Renal cortical epithelial cell (primary cell): Measurements from ENCODE around the gene GFPT2. TPM values are rescaled to one million over a fixed set of nuclear protein-coding genes. Genes with fewer than 3 reads are reported as not detected.

Experiments used
- DNase-seq: peaks from one replicate; pipeline ENCODE4 v3.0.0-alpha.2; 2011; ENCODE audit warnings: low read depth
- total RNA-seq: library from RNA; depleted of rRNA; stranded (reverse); fragments of >200 nt; gene quantifications from 2 replicates; pipeline ENCODE4 v1.2.3, GENCODE V29; 2014

Gene GFPT2
- total RNA-seq, 1 donor from 2014 or later, result 10.2 TPM

DNA sequence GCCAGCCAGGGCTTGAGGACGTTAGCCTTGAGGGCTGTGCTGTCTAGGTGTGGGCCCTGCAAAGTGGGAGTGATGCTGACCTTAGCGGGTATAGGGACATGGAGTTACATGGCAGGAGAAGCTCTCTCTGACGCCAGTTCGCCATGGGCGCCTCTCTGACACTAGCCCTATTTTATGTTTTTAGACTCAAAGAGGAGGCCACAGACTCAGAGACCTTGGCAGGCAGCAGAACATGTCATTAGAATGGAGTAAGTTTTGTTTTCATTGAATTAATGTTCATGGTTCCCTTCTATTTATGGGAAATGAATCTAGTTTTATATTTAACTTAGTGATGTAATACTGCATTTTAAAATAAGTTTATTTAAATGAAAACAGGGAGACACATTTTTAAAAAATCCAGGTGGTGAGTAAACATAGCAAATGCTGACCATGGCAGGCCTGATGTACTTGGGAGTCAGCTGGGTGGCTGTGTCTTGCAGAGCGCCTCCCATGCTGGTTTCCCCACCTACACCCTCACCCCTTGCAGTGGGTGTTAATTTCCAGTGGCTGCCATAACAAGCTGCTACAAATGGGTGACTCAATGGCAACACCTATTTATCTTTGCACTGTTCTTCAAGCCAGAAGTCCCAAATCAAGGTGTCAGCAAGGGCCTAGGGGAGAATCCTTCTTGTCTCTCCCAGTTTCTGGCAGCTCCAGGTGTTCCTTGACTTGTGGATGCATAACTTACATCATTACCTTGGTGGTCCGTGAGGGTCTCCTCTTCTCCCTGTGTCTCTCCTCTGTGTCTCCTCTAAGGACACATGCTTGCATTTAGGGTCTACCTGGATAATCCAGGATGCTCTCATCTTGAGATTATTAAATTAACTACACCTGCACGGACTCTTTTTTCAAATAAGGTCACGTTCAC is 25.6 kb upstream of the GFPT2 start:
- DNase-seq, result no peak

DNA sequence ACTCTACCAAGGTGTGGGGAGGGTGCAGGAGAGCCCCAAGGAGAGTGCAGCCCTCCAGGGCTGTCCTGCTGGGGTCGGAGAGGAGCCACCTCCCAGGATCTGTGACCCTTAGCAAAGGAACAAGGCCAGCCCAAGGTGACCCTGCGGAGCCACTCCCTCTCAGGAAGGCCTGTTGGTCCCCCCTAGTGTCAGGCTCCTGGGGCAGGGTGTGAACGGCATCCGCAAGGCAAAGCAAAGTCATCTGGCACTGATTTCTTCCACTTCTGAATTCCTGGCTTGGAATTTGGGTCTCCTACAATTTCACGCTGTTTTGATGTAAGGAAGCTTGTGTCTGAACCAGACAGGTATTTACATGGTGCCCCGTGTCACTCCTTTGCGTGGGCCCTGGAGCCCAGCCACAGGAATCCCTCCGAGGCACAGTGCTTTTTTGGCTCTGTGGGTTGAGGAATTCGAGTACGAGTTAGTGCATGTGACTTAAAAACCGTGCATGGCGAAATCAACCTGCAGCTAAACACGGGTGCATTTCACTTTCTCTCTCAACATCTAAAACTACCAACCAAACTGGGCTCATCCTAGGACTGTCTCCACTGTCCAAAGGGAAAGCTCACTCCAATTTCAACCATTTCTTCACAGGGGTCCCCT is 24.5 kb upstream of the GFPT2 start:
- no peak for DNase-seq

DNA sequence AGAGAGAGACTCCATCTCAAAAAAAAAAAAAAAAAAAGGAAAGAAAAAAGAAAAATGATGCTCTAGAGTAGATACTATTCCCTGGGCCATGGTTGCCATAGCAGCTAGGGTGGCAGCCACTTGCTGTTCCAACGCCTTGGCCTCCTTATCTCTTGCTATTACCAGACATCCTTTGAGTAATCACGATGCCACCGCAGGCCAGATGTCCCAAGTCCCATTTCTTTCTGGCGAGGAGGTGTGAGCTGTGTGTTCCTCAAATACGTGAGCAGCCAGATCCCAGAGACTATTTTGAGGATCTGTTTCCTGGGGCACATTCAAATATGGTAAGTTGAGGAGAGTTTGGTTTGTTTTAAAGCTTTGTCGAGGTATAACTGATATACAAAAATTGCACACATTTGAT is 23.4 kb upstream of the GFPT2 start:
- DNase-seq, result no peak

DNA sequence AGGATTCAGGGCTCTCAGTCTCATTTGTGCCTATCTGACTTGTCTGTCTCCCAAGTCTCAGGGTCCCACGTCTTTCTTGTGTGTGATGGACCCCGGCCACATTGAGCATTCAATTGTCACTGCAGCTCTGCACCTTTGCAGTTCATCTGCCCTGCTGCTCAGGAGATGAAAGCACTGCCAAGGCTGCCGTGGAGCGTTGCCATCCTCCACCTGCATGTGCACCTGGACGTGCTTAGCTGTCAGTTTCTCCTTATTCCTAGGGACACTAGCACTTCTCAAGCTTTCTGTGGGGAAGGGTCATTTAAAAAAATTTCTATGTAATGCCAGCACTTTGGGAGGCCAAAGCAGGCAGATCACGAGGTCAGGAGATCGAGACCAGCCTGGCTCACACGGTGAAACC is 22.8 kb upstream of the GFPT2 start:
- no peak for DNase-seq

DNA sequence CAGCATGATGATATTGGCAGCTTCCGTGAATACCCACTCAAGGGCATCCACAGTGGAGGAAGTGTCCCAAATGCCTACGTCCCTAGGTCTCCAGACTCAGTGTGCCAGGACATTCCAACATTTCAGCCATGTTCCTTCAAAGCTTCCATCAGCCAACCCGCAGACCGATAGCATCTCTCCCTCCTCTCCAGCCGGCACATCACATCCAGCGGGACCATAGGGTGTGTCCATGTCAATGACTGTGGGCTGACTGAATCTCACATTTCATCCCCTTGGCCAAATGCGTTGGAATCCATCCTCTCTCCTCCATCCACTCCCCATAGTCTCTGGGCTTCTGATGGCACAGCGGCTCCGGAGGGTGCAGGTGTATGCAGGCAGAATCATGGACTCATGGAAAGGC is 22.2 kb upstream of the GFPT2 start:
- no peak for DNase-seq

DNA sequence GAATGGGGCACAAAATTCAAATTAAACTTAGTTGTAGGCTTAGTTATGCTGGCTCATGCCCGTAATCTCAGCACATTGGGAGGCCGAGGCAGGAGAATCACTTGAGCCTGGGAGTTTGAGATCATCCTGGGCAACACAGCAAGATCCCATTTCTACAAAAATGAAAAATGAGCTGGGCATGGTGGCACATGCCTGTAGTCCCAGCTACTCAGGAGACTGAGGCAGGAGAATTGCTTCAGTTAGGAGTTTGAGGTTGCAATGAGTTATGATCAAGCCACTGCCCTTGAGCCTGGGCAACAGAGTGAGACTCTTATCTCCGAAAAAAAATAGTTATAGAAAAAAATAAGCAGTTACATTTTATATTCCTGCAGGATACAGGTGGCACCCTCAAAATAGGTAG is 20.7 kb upstream of the GFPT2 start:
- no peak for DNase-seq

DNA sequence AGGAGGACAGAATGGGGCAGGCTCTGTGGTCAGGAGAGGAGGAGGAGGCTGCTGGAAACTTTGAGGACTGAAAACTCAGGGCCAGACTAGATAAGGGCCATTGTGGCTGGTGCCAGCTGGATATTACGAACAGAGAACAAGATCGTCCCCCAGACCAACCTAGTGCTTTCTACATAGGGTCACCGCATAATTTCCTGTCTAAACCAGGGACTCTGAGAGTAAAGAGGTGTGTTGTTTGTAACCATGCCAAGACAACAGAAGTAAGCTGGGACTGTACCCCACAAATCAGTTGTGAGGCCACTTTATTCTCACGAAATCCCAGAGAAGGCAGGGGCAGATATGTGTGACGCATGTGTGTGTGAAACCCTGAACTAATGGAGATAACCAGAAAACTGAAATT is 20.3 kb upstream of the GFPT2 start:
- DNase-seq, result no peak

DNA sequence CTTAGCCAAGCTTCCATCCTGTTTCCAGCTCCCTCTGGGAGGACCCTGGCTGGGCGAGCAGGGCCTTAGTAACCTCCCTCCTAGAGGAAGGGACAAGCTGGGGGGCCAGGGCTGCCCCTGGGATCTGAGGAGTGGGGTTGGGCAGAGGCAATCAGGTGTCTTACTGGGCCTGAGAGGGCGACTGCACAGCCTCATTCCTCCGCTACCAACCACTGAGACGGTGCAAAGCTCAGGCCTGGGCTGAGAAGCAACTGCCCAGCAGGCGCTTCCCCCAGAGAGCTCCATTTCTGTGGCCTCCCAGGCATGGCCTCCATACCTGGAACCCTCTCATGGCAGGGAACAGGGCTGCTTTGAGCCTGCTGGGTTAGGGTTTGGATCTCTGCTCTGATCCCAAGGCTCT is 18.8 kb upstream of the GFPT2 start:
- no peak for DNase-seq

DNA sequence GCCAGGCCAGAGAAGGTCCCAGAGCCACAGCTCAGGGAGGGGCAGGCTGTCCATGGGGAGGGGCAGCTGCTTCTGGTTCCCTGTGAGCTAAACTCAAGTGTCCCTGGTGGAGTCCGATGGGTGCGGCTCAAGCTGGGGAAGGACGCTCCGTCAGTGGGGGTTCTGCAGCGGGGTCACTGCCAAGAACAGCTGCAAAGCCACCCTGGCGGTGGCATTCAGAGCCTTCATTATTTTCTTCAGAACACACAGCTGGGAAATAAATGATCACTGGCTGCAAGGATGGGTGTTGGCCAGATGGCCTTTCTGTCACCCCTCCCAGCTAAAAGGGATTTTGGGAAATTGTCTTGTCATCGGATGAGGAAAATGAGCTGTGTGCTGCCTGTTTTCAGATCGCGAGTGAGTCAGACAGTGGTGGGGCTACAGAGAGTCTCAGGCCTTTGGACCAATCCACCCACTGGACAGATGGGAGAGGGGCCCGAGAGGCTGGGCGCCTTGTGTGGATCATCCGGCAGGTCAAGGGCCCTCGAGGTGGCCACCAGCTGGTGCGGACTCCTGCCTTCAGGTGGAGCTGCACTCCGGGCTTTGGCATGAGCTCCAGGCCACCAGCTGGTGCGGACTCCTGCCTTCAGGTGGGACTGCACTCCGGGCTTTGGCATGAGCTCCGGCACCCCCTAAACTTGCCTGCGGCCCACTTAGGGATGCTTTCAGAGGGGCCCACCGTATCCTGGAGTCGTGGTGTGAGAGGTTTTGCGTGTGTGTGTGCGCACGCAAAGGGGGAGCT is 17.9 kb upstream of the GFPT2 start:
- DNase-seq, result no peak

DNA sequence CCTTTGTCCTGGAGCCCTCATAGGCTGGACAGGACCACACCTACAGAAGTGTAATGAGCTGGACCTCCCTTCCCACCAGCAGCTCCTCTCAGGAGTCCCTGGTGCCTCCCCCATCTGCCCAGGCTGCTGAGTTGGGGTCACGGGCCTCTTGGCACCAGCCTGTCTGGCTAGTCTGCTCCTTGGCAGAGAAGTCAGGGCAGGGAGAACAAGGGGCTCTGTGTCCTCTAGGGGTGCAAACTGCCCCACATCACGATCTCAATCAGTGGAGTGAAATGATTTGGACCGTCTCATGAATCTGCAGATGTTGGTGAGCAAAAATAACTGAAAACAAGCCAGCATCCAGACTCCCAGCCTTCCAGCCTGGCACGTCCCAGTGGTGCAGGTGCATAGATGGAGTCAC is 14.9 kb upstream of the GFPT2 start:
- no peak for DNase-seq

DNA sequence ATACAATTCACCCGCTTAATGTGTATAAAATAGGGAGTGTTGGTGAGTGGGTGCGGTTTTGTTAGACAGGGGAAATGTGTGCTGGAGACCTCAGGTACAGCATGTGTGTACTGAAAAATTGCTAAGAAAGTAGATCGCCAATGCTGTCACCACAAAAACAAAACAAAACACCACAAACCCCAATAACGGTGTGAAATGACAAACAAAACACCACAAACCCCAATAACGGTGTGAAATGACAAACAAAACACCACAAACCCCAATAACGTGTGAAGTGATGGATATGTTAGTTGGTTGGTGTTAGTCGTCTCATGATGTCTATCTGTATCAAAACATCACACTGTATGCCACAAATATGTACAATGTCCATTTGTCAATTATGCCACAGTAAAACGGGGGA is 14.2 kb upstream of the GFPT2 start:
- no peak for DNase-seq

DNA sequence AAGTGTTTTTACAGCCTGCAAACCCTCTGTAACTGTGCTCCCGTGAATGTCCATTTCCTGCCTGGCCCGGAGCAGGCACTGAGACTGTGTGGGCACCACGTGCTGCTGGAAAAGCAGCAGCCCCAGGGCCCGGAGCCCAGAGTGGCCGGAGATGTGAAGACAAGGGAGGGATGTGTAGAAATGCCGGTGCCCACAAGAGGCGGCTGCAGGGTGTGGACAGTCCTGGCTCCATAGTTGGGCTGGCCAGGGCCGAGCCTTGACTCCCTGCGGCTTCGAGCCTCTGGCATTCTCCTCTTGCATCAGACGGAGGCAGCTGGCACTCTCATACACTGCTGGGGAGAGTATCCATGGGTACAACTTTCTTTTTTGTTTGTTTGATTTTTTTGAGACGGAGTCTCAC is 13.2 kb upstream of the GFPT2 start:
- DNase-seq, result no peak

DNA sequence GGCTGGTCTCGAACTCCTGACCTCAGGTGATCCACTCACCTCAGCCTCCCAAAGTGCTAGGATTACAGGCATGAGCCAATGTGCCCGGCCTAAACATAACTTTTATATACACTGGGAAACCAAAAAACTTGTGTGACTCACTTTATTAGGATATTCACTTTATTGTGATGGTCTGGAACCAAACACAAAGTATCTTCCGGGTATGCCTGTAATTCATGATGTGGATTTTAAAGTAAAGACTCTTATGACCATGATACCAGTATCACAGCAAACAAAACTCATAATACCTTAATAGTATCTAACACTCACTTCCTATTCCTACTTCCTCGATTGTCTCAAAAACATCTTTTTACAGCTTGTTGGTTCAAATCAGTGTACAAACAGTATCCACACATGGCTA is 12.7 kb upstream of the GFPT2 start:
- no peak for DNase-seq

DNA sequence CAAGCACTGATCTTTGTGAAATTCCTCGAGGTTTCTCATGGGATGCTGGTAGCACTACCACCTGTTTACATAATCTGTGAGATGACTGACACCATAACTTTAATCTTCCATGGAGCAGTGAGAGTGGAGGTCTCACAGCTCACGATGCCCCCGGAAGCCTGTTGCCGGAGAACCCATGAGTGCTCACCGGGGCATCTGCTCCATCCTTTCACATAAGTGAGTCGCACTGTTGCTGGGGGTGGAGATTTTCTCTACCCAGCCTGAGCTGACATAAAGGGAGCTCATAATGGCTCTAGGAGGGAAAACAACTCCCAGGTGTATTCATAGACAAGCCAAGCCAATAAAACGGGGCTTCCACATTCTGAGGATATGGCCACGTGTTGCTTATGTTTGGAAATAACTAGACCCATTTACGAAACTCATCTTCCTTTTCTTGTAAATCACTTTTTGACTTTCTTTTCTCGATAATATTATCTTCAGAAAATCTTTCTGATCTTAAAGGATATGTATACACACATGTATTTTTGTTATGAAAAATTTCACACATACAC is 11.2 kb upstream of the GFPT2 start:
- DNase-seq, result no peak

DNA sequence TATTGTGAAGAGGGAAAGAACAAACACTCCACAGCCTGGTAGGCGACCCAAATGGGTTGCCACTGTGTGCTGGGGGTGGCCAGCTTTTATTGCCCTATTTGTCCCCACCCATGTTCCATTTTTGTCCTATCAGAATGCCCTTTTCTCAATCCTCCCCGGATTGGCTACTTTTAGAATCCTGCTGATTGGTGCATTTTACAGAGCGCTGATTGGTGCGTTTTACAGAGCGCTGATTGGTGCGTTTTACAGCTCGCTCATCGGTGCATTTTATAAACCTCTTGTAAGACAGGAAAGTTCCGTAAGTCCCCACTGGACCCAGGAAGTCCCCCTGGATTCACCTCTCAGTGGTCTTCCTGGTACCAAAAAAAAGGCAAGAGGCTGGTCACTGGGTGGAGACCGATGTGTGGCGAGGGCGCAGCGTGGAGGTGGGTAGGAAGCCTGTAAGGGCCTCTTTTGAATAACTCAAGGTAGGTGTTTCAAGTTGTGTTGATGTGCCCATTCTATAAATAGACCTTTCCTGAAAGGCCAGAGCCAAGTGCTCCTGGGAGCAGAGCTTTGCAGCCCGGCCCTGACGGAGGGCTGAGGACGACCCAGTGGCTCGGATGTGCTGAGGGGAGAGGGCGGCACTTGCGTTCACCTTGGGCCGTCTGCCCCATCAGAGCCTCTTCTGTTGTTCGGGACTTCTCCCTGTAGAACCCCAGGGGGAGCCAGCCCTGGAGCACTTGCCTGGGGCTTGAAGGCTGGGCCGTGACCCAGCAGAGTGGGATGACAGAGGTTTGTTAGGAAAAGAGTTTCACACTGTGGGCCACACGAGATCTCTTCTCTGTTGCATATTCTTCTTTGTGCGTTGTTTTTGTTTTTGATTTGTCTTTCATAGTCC is 7.2 kb upstream of the GFPT2 start:
- DNase-seq, result no peak

DNA sequence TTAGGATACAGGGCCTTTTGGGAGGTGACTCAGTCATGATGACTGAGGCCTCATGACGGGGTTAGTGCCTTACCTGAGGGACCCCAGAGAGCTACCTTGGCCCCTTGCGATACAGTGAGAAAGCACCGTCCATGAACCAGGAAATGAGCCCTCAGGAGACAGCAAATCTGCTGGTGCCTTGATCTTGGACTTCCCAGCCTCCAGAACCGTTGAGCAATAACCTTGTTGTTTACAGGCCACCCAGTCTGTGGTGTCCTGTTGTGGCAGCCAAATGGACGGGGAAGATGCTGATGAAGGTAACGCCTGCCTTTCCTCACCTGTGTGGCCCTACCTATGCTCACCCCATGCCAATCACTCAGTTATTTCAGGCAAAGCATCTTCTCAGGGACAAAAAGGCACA is 5.6 kb upstream of the GFPT2 start:
- no peak for DNase-seq

DNA sequence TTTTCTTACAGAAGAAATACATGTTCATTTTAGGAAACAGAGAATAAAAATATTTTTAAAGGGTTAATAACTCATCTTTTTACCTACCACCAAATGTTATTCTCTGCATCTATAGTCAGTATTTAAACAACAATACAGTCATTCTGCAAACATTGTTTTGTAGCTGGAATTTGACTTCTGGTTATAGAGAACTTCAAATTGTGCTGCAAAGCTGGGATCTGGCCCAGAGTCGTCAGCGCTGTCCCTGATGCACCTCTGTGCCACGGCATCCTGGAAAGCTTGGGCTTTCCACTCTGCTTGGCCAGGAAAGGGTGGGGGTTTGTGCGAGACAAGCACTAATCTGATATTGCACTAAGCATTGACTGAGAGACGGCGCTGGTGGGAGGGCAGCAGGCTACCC is 5.0 kb upstream of the GFPT2 start:
- DNase-seq, result no peak

DNA sequence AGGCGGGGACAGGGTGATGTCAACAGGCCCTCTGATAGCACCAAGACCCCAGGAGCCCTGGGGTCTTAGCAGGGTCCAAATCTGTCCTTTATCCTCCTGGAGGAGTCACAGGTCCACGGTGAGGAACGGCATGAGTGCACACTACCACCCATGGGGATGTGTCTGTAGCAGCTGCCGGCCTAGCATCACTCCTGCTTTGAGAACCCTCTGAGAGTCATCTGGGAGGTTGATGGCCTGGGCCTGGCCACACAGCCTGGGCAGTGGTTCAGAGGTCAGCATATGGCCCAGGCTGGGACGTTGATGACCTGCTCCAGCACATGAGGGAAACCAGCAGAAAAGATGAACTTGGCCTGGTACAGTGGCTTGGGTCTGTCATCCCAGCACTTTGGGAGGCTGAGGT is 1.8 kb upstream of the GFPT2 start:
- no peak for DNase-seq

DNA sequence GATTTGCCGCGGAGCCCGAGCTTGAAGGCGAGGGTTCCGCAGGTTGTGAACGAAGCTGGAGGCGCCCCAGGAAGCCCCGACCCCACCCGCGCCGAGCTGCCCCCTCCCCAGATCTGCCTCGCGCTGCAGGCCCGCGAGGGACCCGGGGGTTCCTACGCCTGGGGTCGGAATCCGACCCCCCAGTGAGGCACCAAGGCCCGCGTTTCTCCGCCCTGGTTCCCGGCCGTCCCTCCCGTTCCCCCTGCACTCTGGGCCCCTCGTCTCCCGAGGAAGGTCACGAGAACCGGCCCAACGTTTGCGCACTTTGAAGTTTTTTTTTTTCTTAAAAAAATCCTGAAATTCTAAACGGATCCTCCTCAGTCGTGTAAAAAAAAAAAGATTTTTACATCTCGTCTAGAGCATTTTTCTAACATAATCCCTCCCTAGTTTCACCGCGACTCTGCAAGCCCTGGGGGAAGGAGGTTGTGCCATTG is 880 bp upstream of the GFPT2 start:
- no peak for DNase-seq

DNA sequence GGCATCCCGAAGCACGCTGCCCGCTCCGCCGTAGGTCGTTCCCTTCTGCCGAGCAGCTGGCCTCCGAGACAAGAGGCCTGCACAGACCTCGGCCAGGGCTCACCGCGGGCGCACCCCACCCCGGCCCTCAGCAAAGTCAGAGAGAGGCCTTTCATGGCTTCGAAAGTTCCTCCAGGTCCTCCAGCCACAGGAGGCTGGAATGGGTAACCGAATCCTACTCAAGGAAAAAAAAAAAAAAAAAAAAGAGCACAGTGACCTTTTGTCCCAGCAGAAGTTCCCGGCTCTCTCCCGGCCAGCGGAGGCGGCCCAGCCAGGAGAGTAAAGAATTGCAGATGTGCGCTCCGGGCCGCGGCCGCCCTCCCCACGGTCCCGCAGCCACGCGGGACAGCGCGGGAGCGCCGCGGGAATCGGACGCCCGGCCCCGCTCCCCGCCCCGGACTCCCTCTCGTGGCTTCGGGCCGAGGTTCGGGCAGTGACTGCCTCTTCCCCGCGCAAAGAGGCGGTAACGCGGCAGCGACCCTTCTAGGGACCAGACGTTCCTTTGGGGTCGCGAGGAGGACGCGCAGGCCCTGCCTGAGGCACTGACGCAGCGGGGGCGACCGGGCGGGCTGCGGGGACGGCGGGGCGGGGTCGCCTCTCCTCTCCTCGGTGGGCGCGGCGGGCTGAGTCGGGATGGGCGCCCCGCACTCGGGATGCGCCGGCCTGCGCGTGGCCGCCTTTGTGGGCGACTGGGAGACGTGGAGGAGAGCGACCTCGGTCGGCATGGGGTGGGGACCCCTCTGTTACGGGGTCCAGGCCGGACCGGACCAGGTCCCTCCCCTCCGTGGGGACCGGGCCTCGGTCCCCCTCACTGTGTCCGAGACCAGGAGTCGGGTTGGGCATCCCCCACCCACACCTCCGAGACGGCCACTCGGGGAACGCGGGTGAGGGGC is 754 bp downstream of the GFPT2 start:
- DNase-seq, result peak; percentile 7
